CD4-positive, CD25-positive, alpha-beta regulatory T cell (primary cell): ENCODE measurements around the gene TBC1D12. TPM values are rescaled to one million over a fixed set of nuclear protein-coding genes. Genes with fewer than 3 reads are reported as not detected.
A peak's percentile ranks its signal among the peaks of the same experiment; 100 is the strongest.
"Not testable (repeated sequence)": the region's sequence is repeated elsewhere in the genome, so short reads cannot be mapped to it uniquely, and the experiment has no call there.

Source experiments
- ATAC-seq, 2 donors: fragments of 150-1000 bp; cut with Tn5 transposase; one replicate each; pipeline ENCODE4 v1.10.0; 2021; ENCODE audit warnings: low read depth in 2 of 2, moderate number of reproducible peaks in 2 of 2, moderate library complexity in 1 of 2
- DNase-seq, 3 donors: peaks; one replicate each; pipeline versions ENCODE4 v3.0.0 to v3.0.0-alpha.2; 2012 to 2022; ENCODE audit warnings: mixed read lengths in 1 of 3
- H3K27ac ChIP-seq: one replicate; pipeline ENCODE4 v1.7.0; 2013; ENCODE audit warnings: mild to moderate bottlenecking, low read length; ENCODE audit not compliant: insufficient read depth, poor library complexity, severe bottlenecking
- H3K27me3 ChIP-seq: one replicate; pipeline ENCODE4 v1.7.0; 2013; ENCODE audit warnings: low read length; ENCODE audit not compliant: control insufficient read depth, insufficient read depth
- H3K36me3 ChIP-seq: one replicate; pipeline ENCODE4 v1.7.0; 2013; ENCODE audit warnings: mild to moderate bottlenecking, low read length, moderate library complexity; ENCODE audit not compliant: control insufficient read depth, insufficient read depth
- H3K4me1 ChIP-seq: 2 replicates; pipeline ENCODE4 v1.7.0; 2013; ENCODE audit warnings: mild to moderate bottlenecking, low read length; ENCODE audit not compliant: insufficient read depth, control insufficient read depth, poor library complexity, severe bottlenecking
- H3K4me3 ChIP-seq: one replicate; pipeline ENCODE4 v1.7.0; 2013; ENCODE audit warnings: low read depth, mild to moderate bottlenecking, low read length, moderate library complexity
- H3K9me3 ChIP-seq, 2 experiments: 1 replicate in 1 of 2; 2 replicates in 1 of 2; pipeline ENCODE4 v1.7.0; 2013; ENCODE audit warnings: low read length in 2 of 2, mild to moderate bottlenecking in 1 of 2, moderate library complexity in 1 of 2; ENCODE audit not compliant: control insufficient read depth in 2 of 2
- H3K27ac Mint-ChIP-seq, 3 donors: one replicate each; pipeline ENCODE4 v1.8.0; 2020 to 2022; ENCODE audit warnings: mild to moderate bottlenecking in 3 of 3, mixed read lengths in 3 of 3, moderate library complexity in 2 of 3
- H3K27me3 Mint-ChIP-seq: one replicate; pipeline ENCODE4 v1.8.0; 2022; ENCODE audit warnings: mild to moderate bottlenecking, mixed read lengths
- H3K36me3 Mint-ChIP-seq: one replicate; pipeline ENCODE4 v1.8.0; 2020; ENCODE audit warnings: mixed read lengths
- H3K4me1 Mint-ChIP-seq, 4 donors: one replicate each; pipeline ENCODE4 v1.8.0; 2020 to 2022; ENCODE audit warnings: mixed read lengths in 4 of 4, mild to moderate bottlenecking in 1 of 4
- H3K4me3 Mint-ChIP-seq, 4 donors: one replicate each; pipeline ENCODE4 v1.8.0; 2020 to 2022; ENCODE audit warnings: mild to moderate bottlenecking in 4 of 4, mixed read lengths in 4 of 4, moderate library complexity in 3 of 4
- H3K9me3 Mint-ChIP-seq, 7 donors: one replicate each; pipeline ENCODE4 v1.8.0; 2020 to 2022; ENCODE audit warnings: mixed read lengths in 7 of 7, mild to moderate bottlenecking in 3 of 7, moderate library complexity in 2 of 7
- polyA plus RNA-seq, 4 donors: library from polyadenylated mRNA; unstranded; fragments of 300-500 nt; fragmentation: Illumina TruSeq; gene quantifications; one replicate each; pipeline ENCODE4 v1.2.3, GENCODE V29; 2021
- total RNA-seq: library from RNA; stranded (reverse); gene quantifications from one replicate; pipeline ENCODE4 v1.2.3, GENCODE V29; 2022

The TBC1D12 gene
- total and polyA plus RNA-seq, 5 donors from 2014 or later = not detected

DNA sequence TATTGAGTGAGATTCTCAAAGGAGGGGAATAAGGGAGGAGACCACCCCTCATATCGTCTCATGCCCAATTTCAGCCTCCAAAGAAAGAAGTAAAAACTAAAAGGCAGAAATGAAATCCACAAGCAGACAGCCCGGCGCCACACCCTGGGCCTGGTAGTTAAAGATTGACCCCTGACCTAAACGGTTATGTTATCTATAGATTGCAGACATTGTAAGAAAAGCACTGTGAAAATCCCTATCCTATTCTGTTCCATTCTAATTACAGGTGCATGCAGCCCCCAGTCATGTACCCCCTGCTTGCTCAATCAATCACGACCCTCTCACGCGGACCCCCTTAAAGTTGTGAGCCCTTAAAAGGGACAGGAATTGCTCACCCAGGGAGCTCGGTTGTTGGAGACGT, 10.2 kb upstream of the TBC1D12 start:
- H3K27ac Mint-ChIP-seq, H3K27me3 ChIP-seq, H3K9me3 ChIP-seq, H3K9me3 Mint-ChIP-seq, H3K36me3 Mint-ChIP-seq, H3K36me3 ChIP-seq, H3K4me3 Mint-ChIP-seq, H3K27ac ChIP-seq, H3K4me1 Mint-ChIP-seq, DNase-seq, H3K4me1 ChIP-seq, H3K4me3 ChIP-seq, ATAC-seq: not testable (repeated sequence)
- peaks cover 11% of the 10 kb centered on the region for H3K27me3 Mint-ChIP-seq

GRCh38 chr10:94397549-94398370, 4.6 kb upstream of the TBC1D12 start:
- Histone ChIP-seq H3K36me3 (no peaks in the 10 kb centered on the region), H3K4me1 (peaks cover 5% of the 10 kb centered on the region), H3K27me3 (peaks cover 7% of the 10 kb centered on the region), H3K27ac (no peak overlapping the region), H3K4me3 (no peak overlapping the region), H3K9me3 (no peaks in the 10 kb centered on the region)
- peaks cover 0 to 11% (median 3%) of the 10 kb centered on the region in 4 donors for H3K4me1 Mint-ChIP-seq
- peaks cover 4% of the 10 kb centered on the region for H3K36me3 Mint-ChIP-seq
- H3K27ac Mint-ChIP-seq = no peak overlapping the region
- H3K4me3 Mint-ChIP-seq = no peak overlapping the region
- DNase-seq (no peak), ATAC-seq (no peak)
- peaks cover 41% of the 10 kb centered on the region for H3K27me3 Mint-ChIP-seq
- peaks cover 0 to 3% (median 1%) of the 10 kb centered on the region in 7 donors for H3K9me3 Mint-ChIP-seq

DNA sequence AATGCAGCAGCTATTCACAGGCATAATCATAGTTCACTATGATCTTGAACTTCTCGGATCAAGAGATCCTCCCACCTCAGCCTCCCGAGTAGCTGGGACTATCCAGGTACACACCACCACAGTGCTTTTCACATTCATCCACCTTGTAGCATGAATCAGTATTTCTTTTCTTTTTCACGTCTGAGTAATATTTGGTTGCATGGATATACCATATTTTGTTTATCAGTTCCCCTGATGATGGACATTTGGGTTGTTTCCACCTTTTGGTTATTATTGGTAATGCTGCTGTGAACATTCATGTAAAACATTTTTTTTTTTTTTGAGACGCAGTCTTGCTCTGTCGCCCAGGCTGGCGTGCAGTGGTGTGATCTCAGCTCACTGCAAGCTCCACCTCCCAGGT, 3.6 kb upstream of the TBC1D12 start:
- H3K27me3 Mint-ChIP-seq = peaks cover 46% of the 10 kb centered on the region
- peaks cover 9% of the 10 kb centered on the region for H3K27me3 ChIP-seq
- H3K36me3 ChIP-seq = no peaks in the 10 kb centered on the region
- H3K9me3 Mint-ChIP-seq = peaks cover 0 to 4% (median 1%) of the 10 kb centered on the region in 7 donors
- peaks cover 0 to 15% (median 5%) of the 10 kb centered on the region in 4 donors for H3K4me1 Mint-ChIP-seq
- H3K9me3 ChIP-seq = no peaks in the 10 kb centered on the region
- no peak overlapping the region for H3K4me3 ChIP-seq
- DNase-seq (no peak), ATAC-seq (no peak)
- H3K4me3 Mint-ChIP-seq = no peak overlapping the region
- H3K4me1 ChIP-seq = peaks cover 12% of the 10 kb centered on the region
- peaks cover 4% of the 10 kb centered on the region for H3K36me3 Mint-ChIP-seq
- H3K27ac Mint-ChIP-seq = no peak overlapping the region
- no peak overlapping the region for H3K27ac ChIP-seq

- H3K27ac ChIP-seq = no peak overlapping the region
- H3K36me3 Mint-ChIP-seq = peaks cover 4% of the 10 kb centered on the region
- no peak overlapping the region for H3K4me3 ChIP-seq
- peaks cover 0 to 7% (median 2%) of the 10 kb centered on the region in 7 donors for H3K9me3 Mint-ChIP-seq
- H3K4me1 ChIP-seq = peaks cover 14% of the 10 kb centered on the region
- no peak overlapping the region for H3K4me3 Mint-ChIP-seq
- peaks cover 0 to 1% of the 10 kb centered on the region in 2 experiments for H3K9me3 ChIP-seq
- H3K36me3 ChIP-seq = no peaks in the 10 kb centered on the region
- peaks cover 29% of the 10 kb centered on the region for H3K27me3 ChIP-seq
- peaks cover 0 to 18% (median 6%) of the 10 kb centered on the region in 4 donors for H3K4me1 Mint-ChIP-seq
- peak in 2 of 3 donors; percentile 2 to 5 for DNase-seq
- ATAC-seq = no peak
- H3K27me3 Mint-ChIP-seq = peaks cover 76% of the 10 kb centered on the region
- H3K27ac Mint-ChIP-seq = no peak overlapping the region
Measured at GRCh38 chr10:94402843-94403379, 570 bp downstream of the TBC1D12 start.

GRCh38 chr10:94403380-94404213, 1.3 kb downstream of the TBC1D12 start:
- Histone ChIP-seq H3K27me3 (peaks cover 29% of the 10 kb centered on the region), H3K4me3 (peak overlapping the region; percentile 40), H3K4me1 (peaks cover 14% of the 10 kb centered on the region), H3K36me3 (no peaks in the 10 kb centered on the region), H3K9me3 (peaks cover 0 to 1% of the 10 kb centered on the region in 2 experiments), H3K27ac (no peak overlapping the region)
- DNase-seq (peak in 2 of 3 donors; percentile 13 to 47), ATAC-seq (peak; percentile 48 to 64)
- peaks cover 4% of the 10 kb centered on the region for H3K36me3 Mint-ChIP-seq
- peaks cover 80% of the 10 kb centered on the region for H3K27me3 Mint-ChIP-seq
- peaks cover 0 to 18% (median 6%) of the 10 kb centered on the region in 4 donors for H3K4me1 Mint-ChIP-seq
- H3K9me3 Mint-ChIP-seq = peaks cover 0 to 7% (median under 1%) of the 10 kb centered on the region in 7 donors
- peak overlapping the region in 1 of 3 donors; percentile 26 for H3K27ac Mint-ChIP-seq
- peak overlapping the region; percentile 36 to 91 (median 84) for H3K4me3 Mint-ChIP-seq

DNA sequence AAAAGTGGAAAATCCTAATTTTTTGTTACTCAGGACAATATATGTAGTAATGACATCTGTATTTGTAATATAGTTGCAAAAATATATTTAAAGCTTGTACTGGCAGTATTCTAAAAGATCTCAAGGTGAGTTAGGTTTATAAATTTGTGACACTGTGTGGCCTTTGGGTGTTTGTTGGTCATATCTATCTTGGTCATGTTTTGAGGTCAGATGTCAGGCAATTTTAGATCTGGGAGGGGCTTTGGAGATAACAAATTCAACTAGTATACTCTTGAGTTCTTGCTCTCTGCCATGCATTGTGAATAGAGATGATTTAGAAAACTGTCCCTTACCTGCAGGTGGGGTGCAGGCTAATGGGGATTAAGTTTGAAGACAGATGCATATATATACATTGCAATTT, 3.1 kb downstream of the TBC1D12 start:
- H3K4me1 ChIP-seq = peaks cover 14% of the 10 kb centered on the region
- Mint-ChIP-seq H3K27me3 (peaks cover 78% of the 10 kb centered on the region), H3K4me1 (peaks cover 0 to 18% (median 6%) of the 10 kb centered on the region in 4 donors), H3K36me3 (peaks cover 4% of the 10 kb centered on the region), H3K9me3 (peaks cover 0 to 7% (median 0%) of the 10 kb centered on the region in 7 donors), H3K4me3 (peak overlapping the region in 1 of 4 donors; percentile 0), H3K27ac (no peak overlapping the region)
- ATAC-seq (no peak), DNase-seq (no peak)
- H3K27me3 ChIP-seq = peaks cover 31% of the 10 kb centered on the region
- H3K36me3 ChIP-seq = no peaks in the 10 kb centered on the region
- H3K9me3 ChIP-seq = peaks cover 0 to 1% of the 10 kb centered on the region in 2 experiments
- no peak overlapping the region for H3K4me3 ChIP-seq
- H3K27ac ChIP-seq = no peak overlapping the region

GRCh38 chr10:94407668-94408067, 5.3 kb downstream of the TBC1D12 start:
- Histone ChIP-seq H3K27ac (no peak overlapping the region), H3K36me3 (no peaks in the 10 kb centered on the region), H3K27me3 (peaks cover 31% of the 10 kb centered on the region), H3K9me3 (peaks cover 0 to 1% of the 10 kb centered on the region in 2 experiments), H3K4me1 (peaks cover 10% of the 10 kb centered on the region), H3K4me3 (no peak overlapping the region)
- ATAC-seq = no peak
- DNase-seq = no peak
- peaks cover 74% of the 10 kb centered on the region for H3K27me3 Mint-ChIP-seq
- H3K9me3 Mint-ChIP-seq = peaks cover 0 to 6% (median 0%) of the 10 kb centered on the region in 7 donors
- no peak overlapping the region for H3K27ac Mint-ChIP-seq
- no peak overlapping the region for H3K4me3 Mint-ChIP-seq
- peaks cover 0 to 7% (median 3%) of the 10 kb centered on the region in 4 donors for H3K4me1 Mint-ChIP-seq
- H3K36me3 Mint-ChIP-seq = no peaks in the 10 kb centered on the region
